Smooth muscle cell of the brain vasculature (primary cell): ENCODE data around the gene SMIM44.

Source experiments
- DNase-seq: peaks from one replicate; pipeline ENCODE4 v3.0.0-alpha.2; 2012; ENCODE audit warnings: low read depth, low spot score

Gene SMIM44

GRCh38 chr19:3477506-3477905, 5.7 kb downstream of the SMIM44 start:
- DNase-seq = no peak

- no peak for DNase-seq
These were observed 6.4 kb downstream of the SMIM44 start for GRCh38 chr19:3476830-3477229.

- DNase-seq = no peak
These were observed 7.8 kb downstream of the SMIM44 start for GRCh38 chr19:3475449-3475848.

- DNase-seq = no peak
These were observed 8.6 kb downstream of the SMIM44 start for GRCh38 chr19:3474614-3475013.

- no peak for DNase-seq
These were observed 9.2 kb downstream of the SMIM44 start for GRCh38 chr19:3474010-3474409.

- no peak for DNase-seq
These were observed 11.1 kb downstream of the SMIM44 start for GRCh38 chr19:3471954-3472655.

GRCh38 chr19:3470500-3471128, 12.6 kb downstream of the SMIM44 start:
- no peak for DNase-seq

- no peak for DNase-seq
These were observed 13.4 kb downstream of the SMIM44 start for GRCh38 chr19:3469638-3470499.

GRCh38 chr19:3468211-3468610, 15.0 kb downstream of the SMIM44 start:
- no peak for DNase-seq

GRCh38 chr19:3467437-3468198, 15.6 kb downstream of the SMIM44 start:
- no peak for DNase-seq

GRCh38 chr19:3466635-3467034, 16.6 kb downstream of the SMIM44 start:
- no peak for DNase-seq

GRCh38 chr19:3465552-3465951, 17.7 kb downstream of the SMIM44 start:
- DNase-seq = no peak

- DNase-seq = no peak
These were observed 18.5 kb downstream of the SMIM44 start for GRCh38 chr19:3464587-3465235.

- no peak for DNase-seq
These were observed 19.3 kb downstream of the SMIM44 start for GRCh38 chr19:3463714-3464586.

GRCh38 chr19:3462991-3463713, 20.1 kb downstream of the SMIM44 start:
- no peak for DNase-seq

GRCh38 chr19:3459965-3460582, 23.2 kb downstream of the SMIM44 start:
- no peak for DNase-seq

- peak; percentile 78 for DNase-seq
These were observed 24.0 kb downstream of the SMIM44 start for GRCh38 chr19:3459089-3459881.
